IPS DF 4.7 (cell line): ENCODE results near the gene FATE1.
"Not testable (repeated sequence)": the region's sequence is repeated elsewhere in the genome, so short reads cannot be mapped to it uniquely, and the experiment has no call there.

Experiments
- DNase-seq: peaks from one replicate; pipeline ENCODE4 v3.0.0-alpha.2; 2013; ENCODE audit warnings: low spot score; ENCODE audit errors: extremely low read depth

Gene FATE1, protein sequence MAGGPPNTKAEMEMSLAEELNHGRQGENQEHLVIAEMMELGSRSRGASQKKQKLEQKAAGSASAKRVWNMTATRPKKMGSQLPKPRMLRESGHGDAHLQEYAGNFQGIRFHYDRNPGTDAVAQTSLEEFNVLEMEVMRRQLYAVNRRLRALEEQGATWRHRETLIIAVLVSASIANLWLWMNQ

DNA sequence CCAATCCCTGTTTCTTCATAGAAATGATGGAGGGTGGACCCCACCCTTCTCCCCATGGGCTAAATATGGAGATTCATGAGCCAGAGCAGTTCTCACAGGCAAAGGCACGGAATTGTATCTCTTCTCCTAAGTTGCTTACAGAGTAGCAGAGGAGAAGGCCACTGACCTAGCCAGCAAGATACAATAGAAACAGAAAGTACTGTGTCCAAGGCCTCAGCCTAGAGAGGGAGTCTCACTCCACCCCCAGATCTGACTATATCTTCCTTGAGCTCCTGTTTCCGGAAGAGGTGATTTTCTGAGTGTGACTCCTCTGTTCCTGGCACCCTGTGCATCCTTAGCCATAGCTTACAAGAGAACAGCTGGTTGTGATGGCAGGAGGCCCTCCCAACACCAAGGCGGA lies at the start of gene FATE1:
Gene FATE1, plus strand, starts transcription at position 284 of the 400 bp plus-strand sequence. Its CDS starts 85 bp downstream, at position 369.
- no peak for DNase-seq

DNA sequence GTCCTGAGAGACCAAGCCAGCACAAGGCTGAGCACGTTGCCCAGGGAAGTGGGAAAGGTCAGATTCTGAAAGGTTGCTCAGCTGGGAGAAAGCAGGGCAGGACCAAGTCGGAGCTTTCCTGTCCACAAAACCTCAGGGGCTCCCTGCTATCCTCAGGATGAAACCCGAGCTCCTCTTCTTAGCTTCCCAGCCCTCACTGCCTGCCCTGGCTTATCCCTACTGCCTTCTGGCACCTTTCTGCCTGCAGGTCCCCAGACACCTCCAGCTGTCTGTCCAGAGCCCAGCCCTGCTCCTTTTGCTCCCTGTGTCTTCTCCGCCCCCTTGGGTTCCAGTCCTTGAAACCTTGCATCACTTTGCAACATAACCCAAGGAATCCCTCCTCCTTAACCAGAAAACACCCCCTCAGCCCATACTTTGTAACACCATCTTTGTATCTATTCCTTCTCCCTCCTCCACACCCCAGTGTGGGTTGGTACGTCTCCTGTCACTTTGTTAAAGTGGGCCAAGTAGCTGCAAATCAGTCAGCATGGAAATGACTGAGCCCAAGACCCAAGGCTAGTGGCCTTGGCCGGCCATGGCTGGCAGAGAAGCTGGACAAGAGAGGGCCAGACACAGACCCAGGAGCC lies 40.6 kb upstream of the FATE1 start:
- no peak for DNase-seq

DNA sequence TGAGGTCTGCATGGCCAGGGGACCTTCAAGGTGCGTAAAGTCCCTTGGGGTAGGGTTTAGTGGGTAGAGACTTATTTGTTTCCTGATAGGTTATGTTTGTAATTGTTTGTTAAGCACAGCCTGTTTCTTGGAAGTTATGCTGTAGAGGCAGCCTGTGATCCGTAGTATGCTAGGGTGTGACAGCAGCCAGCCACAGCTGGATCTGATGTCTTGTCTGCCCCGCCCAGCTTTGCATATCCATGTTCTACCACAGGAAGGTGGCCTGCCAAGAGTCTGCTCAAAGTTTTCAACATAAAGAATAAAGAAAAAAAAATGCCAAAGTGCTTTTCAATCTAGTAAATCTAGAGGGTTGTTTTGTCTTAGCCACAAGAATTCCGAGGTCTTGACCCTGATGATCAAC lies 39.6 kb upstream of the FATE1 start:
- no peak for DNase-seq

DNA sequence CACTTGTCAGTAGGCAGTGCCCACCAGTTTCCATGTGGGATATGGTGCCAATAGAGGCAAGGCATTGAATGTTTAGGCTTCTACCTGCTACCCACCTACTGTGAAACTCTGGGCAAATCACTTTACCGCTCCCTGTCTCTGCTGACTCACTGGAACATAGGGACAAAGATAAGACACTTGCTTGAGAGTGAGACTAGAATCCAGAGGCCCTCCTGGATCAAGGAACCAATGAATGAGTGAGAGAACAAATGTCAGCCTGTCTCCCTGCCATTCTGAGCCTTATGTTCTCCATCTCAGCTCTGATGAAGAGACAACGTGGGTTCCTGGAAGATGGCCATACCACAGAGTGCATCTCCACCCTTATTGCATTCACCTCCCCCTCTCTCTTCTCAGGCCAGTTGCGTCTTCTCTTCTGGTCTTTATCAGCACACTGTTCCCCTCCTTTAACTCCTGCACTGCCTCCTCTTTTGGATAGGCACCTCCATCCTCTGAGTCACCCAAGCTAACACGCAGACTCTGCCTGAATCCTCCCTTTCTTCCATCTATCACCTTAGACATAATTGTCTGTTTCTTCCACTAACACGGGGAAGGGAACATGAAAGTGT lies 35.9 kb upstream of the FATE1 start:
- DNase-seq = no peak

DNA sequence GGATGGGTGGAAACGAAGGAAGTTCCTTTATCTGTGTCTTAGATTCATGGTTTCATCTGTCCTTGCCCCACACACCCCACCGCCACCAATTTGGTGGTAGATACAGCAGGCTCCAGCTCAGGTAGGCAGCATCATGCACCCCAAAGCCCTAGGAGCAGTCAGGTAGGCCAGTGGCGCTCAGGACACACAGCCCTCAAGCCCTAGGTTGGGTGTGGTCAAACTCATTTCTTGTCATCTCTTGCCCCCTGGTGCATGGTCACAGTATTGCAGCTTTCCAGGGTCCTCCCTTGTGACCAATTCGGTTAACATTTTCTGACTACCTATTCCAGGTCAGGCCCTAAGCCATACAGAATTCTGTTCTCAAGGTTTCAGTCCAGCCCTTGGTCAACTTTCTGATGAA lies 35.0 kb upstream of the FATE1 start:
- no peak for DNase-seq

DNA sequence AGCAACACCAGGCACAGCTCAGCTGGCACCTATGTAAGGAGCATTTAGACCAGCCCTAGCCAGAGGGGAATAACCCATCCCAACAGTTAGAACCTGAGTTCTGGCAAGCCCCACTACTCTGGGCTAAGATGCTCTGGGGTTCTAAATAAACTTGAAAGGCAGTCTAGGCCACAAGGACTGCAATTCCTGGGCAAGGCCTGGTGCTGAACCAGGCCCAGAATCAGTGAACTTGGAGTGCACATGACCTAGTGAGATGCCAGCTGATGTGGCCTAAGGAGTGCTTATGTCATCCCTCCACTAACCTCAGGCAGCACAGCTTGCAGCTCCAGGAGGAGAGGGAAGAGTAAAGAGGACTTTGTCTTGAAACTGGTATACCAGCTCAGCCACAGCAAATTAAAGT lies 28.2 kb upstream of the FATE1 start:
- DNase-seq = no peak

DNA sequence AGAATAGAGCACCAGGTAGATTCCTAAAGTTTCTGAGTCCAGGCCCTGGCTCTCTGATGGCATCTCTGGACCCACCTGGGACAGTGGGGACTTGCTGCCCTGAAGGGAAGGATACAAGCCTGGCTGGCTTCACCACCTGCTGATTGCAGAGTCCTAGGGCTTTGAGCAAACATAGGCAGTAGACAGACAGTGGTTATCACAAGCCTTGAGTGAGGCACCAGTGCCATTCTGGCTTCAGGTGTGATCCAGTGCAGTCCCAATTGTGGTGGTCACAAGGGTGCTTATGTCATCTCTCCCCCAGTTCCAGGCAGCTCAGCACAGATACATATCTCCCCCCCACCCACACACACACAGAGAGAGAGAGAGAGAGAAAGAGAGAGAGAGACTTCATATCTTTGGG lies 27.1 kb upstream of the FATE1 start:
- no peak for DNase-seq

DNA sequence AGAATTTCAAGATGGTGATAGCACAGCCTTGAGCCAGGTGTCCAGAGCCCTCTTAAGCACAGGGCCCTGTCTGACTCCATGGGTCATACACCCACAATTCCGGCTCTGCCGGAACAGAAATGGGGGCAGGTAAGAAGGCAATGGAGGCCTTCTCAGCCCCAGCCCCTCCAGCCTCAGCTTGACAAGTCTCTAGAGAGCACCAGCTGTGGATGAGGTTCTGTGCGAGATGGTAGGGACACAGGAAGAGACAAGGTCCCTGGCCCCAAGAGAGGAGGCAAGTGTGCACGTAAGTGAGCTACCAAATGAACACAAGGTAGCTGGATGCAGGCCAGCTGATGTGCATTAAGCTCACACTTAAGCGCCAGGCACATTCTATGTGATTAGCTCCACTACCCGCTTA lies 23.0 kb upstream of the FATE1 start:
- no peak for DNase-seq

DNA sequence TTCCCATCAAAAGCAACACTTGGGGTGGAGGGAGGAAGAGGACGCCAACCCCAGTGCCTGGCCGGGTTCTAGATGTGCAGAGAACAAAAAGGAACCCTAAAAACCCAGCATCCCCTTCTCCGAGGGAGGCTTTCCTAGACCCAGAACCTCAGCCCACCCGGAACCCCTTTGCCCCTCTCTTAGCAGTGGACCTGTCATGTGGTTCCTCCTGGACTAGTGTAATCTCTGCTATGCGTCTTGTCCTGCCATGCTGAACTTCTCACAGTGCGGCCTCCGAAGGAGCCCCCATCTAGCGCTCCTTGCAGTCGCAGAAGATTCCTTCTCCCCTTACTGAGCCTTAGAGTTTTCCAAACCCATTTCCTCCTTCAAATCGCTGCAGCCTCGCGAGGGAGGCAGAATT lies 21.7 kb upstream of the FATE1 start:
- no peak for DNase-seq

DNA sequence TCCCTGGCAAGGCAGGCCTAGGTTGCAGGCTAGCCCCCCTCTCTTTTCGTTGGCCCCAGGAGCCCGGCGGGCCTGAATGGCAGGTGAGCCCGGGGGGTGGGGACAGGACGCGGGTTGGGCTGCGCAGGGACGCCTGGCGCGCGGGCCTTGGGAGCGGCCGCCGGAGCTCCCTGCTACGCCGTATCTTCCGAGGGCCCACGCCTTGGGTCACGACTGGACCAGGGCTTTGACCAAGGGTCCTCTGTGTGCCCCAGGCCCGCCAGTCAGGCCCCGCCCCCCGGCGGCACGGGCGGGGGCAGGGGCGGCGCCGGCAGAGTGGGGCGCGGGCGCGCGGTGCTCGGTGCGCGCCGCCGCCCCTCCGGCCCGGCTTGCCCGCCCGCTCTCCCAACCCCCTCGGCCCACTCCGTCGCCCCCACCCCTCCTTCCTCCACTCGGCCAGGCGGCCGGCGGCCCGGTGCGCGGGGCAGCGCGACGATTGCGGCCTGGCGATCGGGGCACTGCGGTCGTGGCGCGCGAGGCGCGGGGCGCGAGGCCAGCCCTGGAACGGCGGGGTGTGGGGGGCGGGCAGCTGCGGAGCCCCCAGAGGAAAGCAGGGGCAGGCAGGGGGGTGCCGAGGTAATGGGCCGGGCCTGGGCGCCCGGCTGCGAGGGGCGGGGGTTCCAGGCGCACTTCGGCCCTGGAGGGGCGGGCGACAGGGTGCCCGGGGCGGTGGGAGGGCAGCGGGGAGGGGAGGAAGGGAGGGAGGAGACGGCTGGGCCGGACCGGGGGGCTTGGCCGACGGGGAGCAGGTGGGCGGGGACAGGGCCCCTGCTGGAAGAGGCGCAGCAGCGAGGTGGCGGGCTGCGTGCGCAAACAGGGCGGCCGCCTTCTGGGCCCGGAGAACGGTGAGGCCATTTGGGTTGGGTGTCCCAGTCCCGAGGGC lies 20.9 kb upstream of the FATE1 start, which contains the start of gene PRRG3:
Gene PRRG3, plus strand, starts transcription at position 798 of the 922 bp plus-strand sequence. CDS start 3,357 bp downstream, outside the sequence.
- DNase-seq = no peak

DNA sequence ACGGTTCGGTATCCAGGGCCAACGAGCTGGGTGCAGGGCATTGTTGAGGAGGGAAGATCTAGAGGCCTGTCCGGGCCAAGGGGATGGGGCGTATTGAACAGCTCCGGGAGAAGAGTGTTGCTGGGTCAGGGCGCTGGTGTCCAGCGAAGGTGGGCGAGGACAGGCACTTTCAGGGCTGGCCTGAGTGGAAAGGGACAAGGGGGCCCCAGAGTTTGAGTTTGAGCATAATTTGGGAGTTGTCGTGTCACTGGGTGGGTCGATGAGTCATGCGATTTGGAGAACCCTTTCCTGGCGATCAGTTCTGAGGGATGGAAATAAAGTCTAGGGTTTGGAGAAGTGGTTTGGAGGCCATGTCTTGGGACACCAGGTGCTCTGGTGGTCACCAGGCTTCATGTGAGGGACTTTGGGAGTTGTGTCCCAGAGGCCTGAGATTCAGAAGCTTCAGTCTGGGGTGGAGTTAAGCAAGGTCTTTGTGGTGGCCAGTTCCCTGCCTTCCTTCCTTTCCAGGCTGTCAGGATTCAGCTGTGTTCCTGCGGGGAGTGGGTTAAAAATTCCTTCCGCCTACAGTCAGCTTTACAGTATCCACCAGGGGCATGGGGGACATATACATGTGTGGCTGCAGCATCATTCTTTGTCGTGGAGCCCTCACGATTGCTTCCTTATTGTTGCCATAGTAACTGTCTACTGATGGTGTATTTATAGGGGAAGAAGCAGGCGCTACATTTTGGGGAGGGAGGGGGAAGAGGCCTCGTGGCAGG lies 20.1 kb upstream of the FATE1 start:
- DNase-seq = no peak

DNA sequence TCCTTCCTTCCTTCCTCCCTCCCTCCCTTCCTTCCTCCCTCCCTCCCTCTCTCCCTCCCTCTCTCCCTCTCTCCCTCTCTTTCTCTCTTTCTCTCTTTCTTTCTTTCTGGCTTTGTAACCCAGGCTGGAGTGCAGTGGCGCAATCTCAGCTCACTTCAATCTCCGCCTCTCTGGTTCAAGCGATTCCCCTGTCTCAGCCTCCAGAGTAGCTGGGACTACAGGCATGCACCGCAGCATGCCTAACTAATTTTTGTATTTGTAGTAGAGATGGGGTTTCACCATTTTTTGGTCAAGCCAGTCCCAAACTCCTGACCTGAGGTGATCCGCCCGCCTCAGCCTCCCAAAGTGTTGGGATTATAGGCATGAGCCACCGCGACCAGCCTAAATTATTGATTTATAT lies 18.8 kb upstream of the FATE1 start:
- not testable (repeated sequence) for DNase-seq

DNA sequence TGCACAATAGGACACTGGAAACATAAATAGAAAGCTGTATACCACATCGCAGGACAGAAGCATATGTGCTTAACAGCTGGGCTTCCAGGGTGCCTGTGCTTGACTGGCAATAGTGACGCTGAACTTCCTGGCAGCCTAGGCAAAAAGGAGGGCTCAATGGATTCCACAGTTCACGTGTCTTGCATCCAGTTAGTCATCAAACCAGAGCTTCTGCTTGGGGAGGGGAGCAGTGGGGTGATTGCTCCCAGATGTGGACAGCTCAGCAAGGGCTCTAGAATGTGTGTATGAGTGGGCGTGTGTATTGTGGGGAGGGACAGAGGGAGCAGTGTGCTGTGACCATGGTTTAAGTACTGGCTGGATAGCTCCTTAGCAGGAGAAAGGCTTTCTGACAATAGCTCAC lies 18.3 kb upstream of the FATE1 start:
- DNase-seq = no peak

DNA sequence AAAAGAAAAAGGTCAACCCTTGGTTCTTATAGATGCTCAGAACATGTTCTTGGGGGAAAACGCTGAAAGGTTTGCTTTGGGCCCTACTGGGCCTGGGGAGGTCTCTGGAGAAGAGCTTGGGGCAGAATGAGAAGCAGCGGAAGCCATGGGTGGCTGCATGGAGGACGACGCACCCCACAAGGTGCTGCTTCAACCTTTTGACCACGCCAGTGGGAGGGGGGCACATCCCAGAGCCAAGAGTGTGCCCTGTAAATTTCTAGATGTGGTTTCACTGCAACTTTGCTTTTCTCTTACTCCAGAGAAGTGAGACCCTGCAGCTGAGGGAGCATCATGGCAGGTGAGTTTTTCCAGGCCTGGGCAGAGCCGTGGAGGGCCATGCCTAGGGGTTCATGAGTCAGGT lies 17.4 kb upstream of the FATE1 start:
- no peak for DNase-seq

DNA sequence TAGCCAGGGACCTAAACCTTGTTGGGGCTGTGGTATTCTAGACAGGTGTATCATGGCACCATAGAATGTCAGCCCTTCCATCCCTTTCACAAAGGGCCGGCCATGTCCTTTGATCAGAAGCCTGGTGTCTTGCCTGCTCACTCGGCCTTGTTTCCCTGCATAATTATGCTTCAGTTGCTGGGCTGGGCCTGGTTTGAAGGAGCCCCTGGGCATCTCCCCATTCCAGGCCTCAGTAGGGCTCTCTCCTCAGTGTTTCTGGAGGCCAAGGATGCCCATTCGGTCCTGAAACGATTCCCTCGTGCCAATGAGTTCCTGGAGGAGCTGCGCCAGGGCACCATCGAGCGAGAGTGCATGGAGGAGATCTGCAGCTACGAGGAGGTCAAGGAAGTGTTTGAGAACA lies 16.1 kb upstream of the FATE1 start:
- no peak for DNase-seq

DNA sequence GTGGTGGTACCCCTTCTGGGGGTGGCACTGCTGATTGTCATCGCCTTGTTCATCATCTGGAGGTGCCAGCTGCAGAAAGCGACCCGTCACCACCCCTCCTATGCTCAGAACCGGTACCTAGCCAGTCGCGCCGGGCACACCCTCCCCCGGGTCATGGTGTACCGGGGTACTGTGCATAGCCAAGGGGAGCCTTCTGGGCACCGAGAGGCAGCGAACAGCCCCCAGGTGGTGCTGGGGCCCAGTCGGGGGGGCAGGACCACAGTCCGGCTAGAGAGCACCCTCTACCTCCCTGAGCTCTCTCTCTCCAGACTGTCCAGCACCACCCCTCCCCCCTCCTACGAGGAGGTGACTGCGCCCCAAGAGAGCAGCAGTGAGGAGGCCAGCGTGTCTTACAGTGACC lies 15.3 kb upstream of the FATE1 start:
- no peak for DNase-seq

DNA sequence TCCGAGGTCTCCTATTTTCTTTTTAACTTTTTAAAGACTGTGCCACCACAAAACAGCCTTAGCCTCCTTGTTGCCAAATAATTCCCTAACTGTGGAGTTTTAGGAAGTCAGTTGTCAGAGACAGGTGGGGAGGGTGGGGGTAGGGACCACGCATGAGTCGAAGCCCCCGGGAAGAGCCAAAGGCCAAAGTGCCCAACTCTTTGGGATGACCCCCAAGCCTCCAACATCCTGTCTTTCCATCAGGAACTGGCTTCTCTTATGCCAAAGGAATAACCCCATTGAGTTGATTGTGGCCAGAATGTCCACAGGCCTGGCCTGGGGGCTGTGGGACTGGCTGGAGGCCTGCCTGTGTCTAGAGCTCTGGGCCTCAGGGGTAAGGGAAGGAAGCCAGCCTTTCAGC lies 14.8 kb upstream of the FATE1 start:
- DNase-seq = no peak

DNA sequence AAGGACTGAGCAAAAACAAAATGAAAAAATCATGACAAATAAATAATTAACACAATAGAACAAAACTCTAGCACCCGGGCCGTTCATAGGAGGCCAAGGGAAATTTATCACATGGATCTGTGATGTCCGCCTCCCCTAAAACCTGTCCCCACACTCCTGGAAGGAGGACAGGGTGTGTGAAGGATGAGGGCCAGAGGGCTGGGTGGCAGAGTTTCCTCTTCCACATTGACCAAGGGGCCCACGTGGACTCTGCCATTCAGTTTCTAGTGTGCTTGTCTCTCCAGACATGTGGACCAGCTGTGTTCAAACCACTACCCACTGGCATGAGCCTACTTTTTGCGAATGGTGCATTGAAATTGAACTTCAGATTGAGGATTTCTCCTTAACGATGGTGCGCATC lies 14.3 kb upstream of the FATE1 start:
- no peak for DNase-seq

DNA sequence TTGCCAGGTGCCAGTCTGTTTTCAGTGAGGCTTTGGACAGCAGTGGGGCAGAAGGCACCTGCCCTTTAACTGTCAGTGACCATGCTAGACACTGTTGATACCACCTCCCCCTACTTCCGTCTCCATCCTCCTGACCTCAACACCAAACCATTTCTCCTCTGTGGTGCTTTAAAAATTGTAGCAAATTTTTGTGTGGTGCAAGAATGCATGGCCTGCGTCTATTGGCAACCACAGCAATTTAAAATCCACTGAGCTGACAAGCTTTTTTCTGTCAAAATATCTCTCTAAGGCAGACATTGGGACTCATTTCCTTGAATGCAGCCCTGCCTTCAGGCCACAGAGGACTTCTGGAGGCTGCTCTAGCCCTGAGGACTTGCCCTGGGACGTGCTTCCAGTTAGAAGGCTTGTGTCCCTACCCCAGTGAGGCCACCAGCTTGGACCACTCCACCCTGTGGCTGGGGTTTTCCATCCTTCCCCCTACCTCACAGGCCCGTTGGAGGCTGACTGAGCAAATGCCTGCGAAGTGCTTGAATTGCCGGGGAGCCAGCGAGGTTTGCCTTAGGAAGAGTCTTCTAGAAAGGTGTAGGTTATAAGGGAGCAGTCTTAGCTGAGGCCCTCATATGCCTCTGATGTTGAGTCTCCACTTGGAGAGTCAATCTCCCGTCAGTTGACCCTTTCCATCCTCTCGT lies 13.7 kb upstream of the FATE1 start:
- no peak for DNase-seq

DNA sequence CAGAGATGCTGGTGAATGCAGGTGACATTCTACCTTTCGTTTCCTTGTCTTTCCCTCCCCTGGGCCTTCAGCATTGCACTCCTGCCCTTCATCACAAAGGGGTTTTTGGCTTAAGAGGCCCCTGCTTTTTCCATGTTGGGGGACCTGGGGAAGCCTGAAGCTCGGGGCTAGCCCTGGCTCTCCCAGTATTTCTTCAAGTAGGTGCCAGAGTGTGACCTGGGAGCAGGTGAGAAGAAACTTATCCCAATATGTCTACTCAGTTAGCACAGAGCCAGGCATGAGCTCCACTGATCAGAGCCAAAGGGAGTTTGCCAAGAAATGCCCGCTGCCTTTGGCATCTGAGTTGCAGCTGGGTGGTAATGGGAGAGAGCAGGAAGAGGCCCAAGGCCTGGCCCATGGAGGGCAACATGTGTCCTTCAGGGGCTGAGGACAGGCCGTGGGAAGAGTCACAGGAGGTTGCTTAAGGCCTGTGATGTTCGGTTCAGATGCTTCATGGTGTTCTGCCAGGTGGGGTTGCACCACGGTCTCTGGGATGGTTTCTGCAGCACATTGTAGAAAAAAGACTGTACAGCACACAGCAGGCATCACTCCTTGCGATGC lies 13.0 kb upstream of the FATE1 start:
- DNase-seq = no peak
